ENCODE results near the gene LCP2.

Gene LCP2

GRCh38 chr5:170252109-170252508 is 45.5 kb downstream of the LCP2 start:
- H3F3A ChIP-seq (ENCODE audit: low read depth): no peaks in the 10 kb centered on the region
- no peaks in the 10 kb centered on the region for H3K4me1 ChIP-seq (ENCODE audit: insufficient read depth, low read length, poor library complexity, severe bottlenecking)
- no peak for TF ChIP-seq CTCF (conservative IDR thresholded peaks at IDR 0.05; ENCODE audit: low read length)
- TF ChIP-seq EZH2phosphoT487 (IDR thresholded peaks at IDR 0.05; ENCODE audit: borderline replicate concordance): no peak

GRCh38 chr5:170251462-170251861 is 46.1 kb downstream of the LCP2 start:
- Histone ChIP-seq H3K36me3 (ENCODE audit: insufficient read depth, low read length) (peaks cover 96% of the 10 kb centered on the region; the same call in 1 of the 2 replicates), H3K4me3 (ENCODE audit: low read length, poor library complexity, severe bottlenecking) (no peak overlapping the region), H4K20me1 (ENCODE audit: insufficient read depth, low read length, poor library complexity, severe bottlenecking) (no peaks in the 10 kb centered on the region), H3K4me2 (ENCODE audit: low read depth, low read length, poor library complexity, severe bottlenecking) (no peak overlapping the region), H3K27me3 (ENCODE audit: insufficient read depth, low read length, poor library complexity, severe bottlenecking) (no peaks in the 10 kb centered on the region), H3K79me2 (ENCODE audit: insufficient read depth, low read length) (no peaks in the 10 kb centered on the region), H2AFZ (ENCODE audit: low read length) (no peak overlapping the region), H3K9me2 (replicated peaks; ENCODE audit: low read depth, low read length) (no peaks in the 10 kb centered on the region), H3K4me1 (ENCODE audit: insufficient read depth, low read length, poor library complexity, severe bottlenecking) (no peaks in the 10 kb centered on the region), H3K9ac (ENCODE audit: low read depth, low read length, poor library complexity, severe bottlenecking) (no peak overlapping the region), H3F3A (ENCODE audit: low read depth) (no peaks in the 10 kb centered on the region), H3K9me3 (ENCODE audit: insufficient read depth, low read depth, low read length) (no peaks in the 10 kb centered on the region)
- TF ChIP-seq EZH2phosphoT487 (IDR thresholded peaks at IDR 0.05; ENCODE audit: borderline replicate concordance) (no peak), CTCF (conservative IDR thresholded peaks at IDR 0.05; ENCODE audit: low read length) (no peak)

More at GRCh38 chr5:170252109-170252508, 45.5 kb downstream of the LCP2 start:
- H3K36me3 ChIP-seq (ENCODE audit: insufficient read depth, low read length): peaks cover 96% of the 10 kb centered on the region; the same call in 1 of the 2 replicates
- no peaks in the 10 kb centered on the region for H3K27me3 ChIP-seq (ENCODE audit: insufficient read depth, low read length, poor library complexity, severe bottlenecking)
- no peak overlapping the region for H3K4me2 ChIP-seq (ENCODE audit: low read depth, low read length, poor library complexity, severe bottlenecking)
- H3K9ac ChIP-seq (ENCODE audit: low read depth, low read length, poor library complexity, severe bottlenecking): no peak overlapping the region
- H3K4me3 ChIP-seq (ENCODE audit: low read length, poor library complexity, severe bottlenecking): no peak overlapping the region
- H3K9me2 ChIP-seq (replicated peaks; ENCODE audit: low read depth, low read length): no peaks in the 10 kb centered on the region
- no peaks in the 10 kb centered on the region for H4K20me1 ChIP-seq (ENCODE audit: insufficient read depth, low read length, poor library complexity, severe bottlenecking)
- no peaks in the 10 kb centered on the region for H3K79me2 ChIP-seq (ENCODE audit: insufficient read depth, low read length)
- no peaks in the 10 kb centered on the region for H3K9me3 ChIP-seq (ENCODE audit: insufficient read depth, low read depth, low read length)
- H2AFZ ChIP-seq (ENCODE audit: low read length): no peak overlapping the region

- Histone ChIP-seq H3K9ac (ENCODE audit: low read depth, low read length, poor library complexity, severe bottlenecking) (no peak overlapping the region), H3K36me3 (ENCODE audit: insufficient read depth, low read length) (peaks cover 93% of the 10 kb centered on the region; the same call in 1 of the 2 replicates), H3K79me2 (ENCODE audit: insufficient read depth, low read length) (no peaks in the 10 kb centered on the region), H3K4me3 (ENCODE audit: low read length, poor library complexity, severe bottlenecking) (no peak overlapping the region), H3K9me2 (replicated peaks; ENCODE audit: low read depth, low read length) (no peaks in the 10 kb centered on the region), H3K4me2 (ENCODE audit: low read depth, low read length, poor library complexity, severe bottlenecking) (no peak overlapping the region), H3K9me3 (ENCODE audit: insufficient read depth, low read depth, low read length) (no peaks in the 10 kb centered on the region), H3K4me1 (ENCODE audit: insufficient read depth, low read length, poor library complexity, severe bottlenecking) (no peaks in the 10 kb centered on the region), H3K27me3 (ENCODE audit: insufficient read depth, low read length, poor library complexity, severe bottlenecking) (no peaks in the 10 kb centered on the region), H2AFZ (ENCODE audit: low read length) (no peak overlapping the region), H4K20me1 (ENCODE audit: insufficient read depth, low read length, poor library complexity, severe bottlenecking) (no peaks in the 10 kb centered on the region), H3F3A (ENCODE audit: low read depth) (no peaks in the 10 kb centered on the region)
- TF ChIP-seq EZH2phosphoT487 (IDR thresholded peaks at IDR 0.05; ENCODE audit: borderline replicate concordance) (no peak), CTCF (conservative IDR thresholded peaks at IDR 0.05; ENCODE audit: low read length) (no peak)
These were observed 46.7 kb downstream of the LCP2 start for GRCh38 chr5:170250810-170251317.

All from Loucy (cell line).